Stimulated activated CD4-positive, alpha-beta T cell treated with anti-CD3 and anti-CD28 coated beads, Interleukin-12 subunit alpha, Interleukin-12 subunit beta, amount 100 ng/mL, for 48 hours (primary cell): ENCODE data around the gene SERHL2.
"Not testable (repeated sequence)": the region's sequence is repeated elsewhere in the genome, so short reads cannot be mapped to it uniquely, and the experiment has no call there.

Source experiments
- DNase-seq, 3 donors: peaks; one replicate each; pipeline ENCODE4 v3.0.0-alpha.2; 2020; ENCODE audit warnings: low read depth in 2 of 3, low spot score in 1 of 3

SERHL2 gene

GRCh38 chr22:42535082-42535731, 18.5 kb upstream of the SERHL2 start:
- not testable (repeated sequence) for DNase-seq

GRCh38 chr22:42536166-42536565, 17.6 kb upstream of the SERHL2 start:
- DNase-seq, result no peak

GRCh38 chr22:42536634-42537033, 17.1 kb upstream of the SERHL2 start:
- not testable (repeated sequence) for DNase-seq

GRCh38 chr22:42537199-42537831, 16.4 kb upstream of the SERHL2 start:
- not testable (repeated sequence) for DNase-seq

- not testable (repeated sequence) for DNase-seq
These were observed 14.5 kb upstream of the SERHL2 start for GRCh38 chr22:42539236-42539771.

GRCh38 chr22:42544686-42545085, 9.1 kb upstream of the SERHL2 start:
- no peak for DNase-seq

GRCh38 chr22:42547562-42547961, 6.2 kb upstream of the SERHL2 start:
- DNase-seq, result no peak

GRCh38 chr22:42548126-42548525, 5.6 kb upstream of the SERHL2 start:
- not testable (repeated sequence) for DNase-seq

GRCh38 chr22:42548597-42549330, 5.0 kb upstream of the SERHL2 start:
- DNase-seq, result no peak

GRCh38 chr22:42549331-42550060, 4.3 kb upstream of the SERHL2 start:
- no peak for DNase-seq

GRCh38 chr22:42552294-42552647, 1.5 kb upstream of the SERHL2 start:
- DNase-seq, result not testable (repeated sequence)

- no peak for DNase-seq
These were observed 6.6 kb downstream of the SERHL2 start for GRCh38 chr22:42560381-42560780.

GRCh38 chr22:42560781-42561180, 7.0 kb downstream of the SERHL2 start:
- DNase-seq, result no peak

- DNase-seq, result no peak
These were observed 8.1 kb downstream of the SERHL2 start for GRCh38 chr22:42561856-42562255.

GRCh38 chr22:42562279-42562678, 8.5 kb downstream of the SERHL2 start:
- no peak for DNase-seq

- DNase-seq, result no peak
These were observed 8.9 kb downstream of the SERHL2 start for GRCh38 chr22:42562684-42563083.

- DNase-seq, result not testable (repeated sequence)
These were observed 10.2 kb downstream of the SERHL2 start for GRCh38 chr22:42563943-42564342.

GRCh38 chr22:42564699-42565098, 10.9 kb downstream of the SERHL2 start:
- no peak for DNase-seq

GRCh38 chr22:42565956-42566355, 12.2 kb downstream of the SERHL2 start:
- DNase-seq, result no peak

GRCh38 chr22:42567950-42568349, 14.2 kb downstream of the SERHL2 start:
- not testable (repeated sequence) for DNase-seq

GRCh38 chr22:42570580-42570979, 16.8 kb downstream of the SERHL2 start:
- not testable (repeated sequence) for DNase-seq
